WTC11 (cell line): ENCODE results near the gene SH2D3C. TPM values are rescaled to one million over a fixed set of nuclear protein-coding genes. Genes with fewer than 3 reads are reported as not detected.

Experiments
- ATAC-seq: fragments of 200-7000 bp; cut with Tn5 transposase; 2 replicates; pipeline ENCODE4 v1.10.0; 2021; ENCODE audit warnings: mild to moderate bottlenecking, moderate library complexity
- CTCF ChIA-PET: fragments of 300-600 bp; sonication (Branson Sonifier 250); formaldehyde crosslinking; loops from one replicate; lab custom pipeline; 2021; ENCODE audit warnings: antibody characterized with exemption; lab: Charles Lee
- POLR2A ChIA-PET: fragments of 350-600 bp; sonication (Branson Sonifier 250); formaldehyde crosslinking; loops from one replicate; lab custom pipeline; 2021; ENCODE audit warnings: antibody characterized with exemption; lab: Charles Lee
- DNase-seq: peaks from one replicate; pipeline ENCODE4 v3.0.0; 2021; ENCODE audit warnings: low spot score
- H3K27ac Mint-ChIP-seq: 2 replicates; pipeline ENCODE4 v1.8.0; 2021; ENCODE audit warnings: mixed read lengths
- H3K27me3 Mint-ChIP-seq: 2 replicates; pipeline ENCODE4 v1.8.0; 2021; ENCODE audit warnings: low read depth, mild to moderate bottlenecking, moderate library complexity, mixed read lengths
- H3K36me3 Mint-ChIP-seq: 2 replicates; pipeline ENCODE4 v1.8.0; 2021; ENCODE audit warnings: mixed read lengths
- H3K4me1 Mint-ChIP-seq: 2 replicates; pipeline ENCODE4 v1.8.0; 2022; ENCODE audit warnings: mixed read lengths
- H3K4me3 Mint-ChIP-seq: 2 replicates; pipeline ENCODE4 v1.8.0; 2021; ENCODE audit warnings: mild to moderate bottlenecking, moderate library complexity, mixed read lengths
- H3K9me3 Mint-ChIP-seq: 2 replicates; pipeline ENCODE4 v1.8.0; 2021; ENCODE audit warnings: mixed read lengths
- FOXP1 ChIP-seq: sonication (generic); formaldehyde crosslinking; IDR thresholded peaks from 2 replicates; pipeline ENCODE4 v1.8.0; 2022; ENCODE audit warnings: missing genetic modification reagents, mild to moderate bottlenecking, moderate library complexity, borderline replicate concordance
- IRF2 ChIP-seq: sonication (generic); formaldehyde crosslinking; IDR thresholded peaks from 2 replicates; pipeline ENCODE4 v1.8.0; 2022; ENCODE audit warnings: low read depth, missing genetic modification reagents, borderline replicate concordance
- NFYB ChIP-seq: sonication (generic); formaldehyde crosslinking; conservative IDR thresholded peaks from 2 replicates; pipeline ENCODE4 v1.8.0; 2022; ENCODE audit warnings: low read depth, missing genetic modification reagents
- NR3C1 ChIP-seq: sonication (generic); formaldehyde crosslinking; conservative IDR thresholded peaks from 2 replicates; pipeline ENCODE4 v1.8.1; 2023; ENCODE audit warnings: low read depth, mild to moderate bottlenecking, missing genetic modification reagents
- SMAD3 ChIP-seq: sonication (generic); formaldehyde crosslinking; IDR thresholded peaks from 2 replicates; pipeline ENCODE4 v1.8.0; 2022; ENCODE audit warnings: missing genetic modification reagents, mild to moderate bottlenecking, borderline replicate concordance
- TEAD4 ChIP-seq: sonication (generic); formaldehyde crosslinking; IDR thresholded peaks from 2 replicates; pipeline ENCODE4 v1.8.0; 2022; ENCODE audit warnings: mild to moderate bottlenecking, missing genetic modification reagents
- TP53 ChIP-seq: sonication (generic); formaldehyde crosslinking; IDR thresholded peaks from 2 replicates; pipeline ENCODE4 v1.8.1; 2023; ENCODE audit warnings: mild to moderate bottlenecking, missing genetic modification reagents
- ZNF396 ChIP-seq: fragments of 250-450 bp; sonication (Bioruptor Pico); IDR thresholded peaks from 2 replicates; pipeline ENCODE4 v1.8.0; 2021; ENCODE audit warnings: mild to moderate bottlenecking, moderate library complexity, borderline replicate concordance
- total RNA-seq: library from RNA; stranded (reverse); gene quantifications from 3 replicates; pipeline ENCODE4 v1.2.3, GENCODE V29; 2021
- TF ChIP-seq, protein P1 (sequence below): sonication (generic); formaldehyde crosslinking; IDR thresholded peaks from 2 replicates; pipeline ENCODE4 v1.8.0; 2022; ENCODE audit warnings: missing genetic modification reagents
- TF ChIP-seq, protein P2 (sequence below): sonication (generic); formaldehyde crosslinking; IDR thresholded peaks from 2 replicates; pipeline ENCODE4 v1.8.0; 2023; ENCODE audit warnings: missing genetic modification reagents
- TF ChIP-seq, protein P3 (sequence below): sonication (generic); formaldehyde crosslinking; IDR thresholded peaks from 2 replicates; pipeline ENCODE4 v1.8.0; 2023; ENCODE audit warnings: mild to moderate bottlenecking, missing genetic modification reagents
- TF ChIP-seq, protein P4 (sequence below): fragments of 200-600 bp; IDR thresholded peaks from 2 replicates; pipeline ENCODE4 v1.8.0; 2022; ENCODE audit warnings: antibody characterized with exemption

Gene SH2D3C
- total RNA-seq, 1 experiment from 2014 or later = 5.4 TPM

DNA sequence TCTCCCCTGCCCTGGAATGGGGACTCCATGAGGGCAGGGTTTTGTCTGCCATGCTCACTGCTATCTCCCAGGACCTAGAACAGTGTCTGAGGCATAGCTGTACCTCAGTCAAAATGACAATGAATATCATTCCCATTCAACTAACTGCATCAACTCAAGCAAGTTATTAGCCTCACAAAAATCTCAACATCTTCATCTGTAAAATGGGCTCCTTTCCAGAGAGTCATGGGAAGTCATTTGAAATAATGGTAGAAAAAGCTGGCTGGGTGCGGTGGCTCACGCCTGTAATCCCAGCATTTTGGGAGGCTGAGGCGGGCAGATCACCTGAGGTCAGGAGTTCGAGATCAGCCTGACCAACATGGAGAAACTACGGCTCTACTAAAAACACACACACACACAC is 9.4 kb downstream of the SH2D3C start:
- H3K36me3 Mint-ChIP-seq = no peaks in the 10 kb centered on the region
- no peak overlapping the region for H3K4me3 Mint-ChIP-seq
- H3K9me3 Mint-ChIP-seq = no peaks in the 10 kb centered on the region
- no peak overlapping the region for H3K27ac Mint-ChIP-seq
- no peak for DNase-seq
- TF ChIP-seq TEAD4 (CRISPR knock-in tag) (no peak), TP53 (no peak), NR3C1 (CRISPR knock-in tag) (no peak)
- peaks cover 11% of the 10 kb centered on the region for H3K27me3 Mint-ChIP-seq
- H3K4me1 Mint-ChIP-seq = peaks cover 35% of the 10 kb centered on the region
- ChIA-PET CTCF (interaction anchor here (1.2 to 3.3 kb wide), 5 partner anchors 14 to 101 kb away, joined by 3 to 54 read pairs (median 30); partner anchors contain the start of genes CDK9 and TOR2A), POLR2A (no interaction called here)
- no peak for ATAC-seq

- ATAC-seq = no peak
- ChIA-PET CTCF (interaction anchor here (1.8 to 3.3 kb wide), 3 partner anchors 13 to 34 kb away, joined by 7 to 38 read pairs (median 28); partner anchors contain the start of genes CDK9 and TOR2A), POLR2A (no interaction called here)
- no peak for DNase-seq
- no peaks in the 10 kb centered on the region for H3K9me3 Mint-ChIP-seq
- peaks cover 39% of the 10 kb centered on the region for H3K4me1 Mint-ChIP-seq
- H3K27ac Mint-ChIP-seq = no peak overlapping the region
- H3K36me3 Mint-ChIP-seq = no peaks in the 10 kb centered on the region
- peaks cover 11% of the 10 kb centered on the region for H3K27me3 Mint-ChIP-seq
- TF ChIP-seq NFYB (CRISPR knock-in tag) (no peak), ZNF396 (CRISPR knock-in tag) (no peak)
- TF ChIP-seq, all 79 proteins: peak for 0
- no peak overlapping the region for H3K4me3 Mint-ChIP-seq
These were observed 9.8 kb downstream of the SH2D3C start for GRCh38 chr9:127768698-127769097.

DNA sequence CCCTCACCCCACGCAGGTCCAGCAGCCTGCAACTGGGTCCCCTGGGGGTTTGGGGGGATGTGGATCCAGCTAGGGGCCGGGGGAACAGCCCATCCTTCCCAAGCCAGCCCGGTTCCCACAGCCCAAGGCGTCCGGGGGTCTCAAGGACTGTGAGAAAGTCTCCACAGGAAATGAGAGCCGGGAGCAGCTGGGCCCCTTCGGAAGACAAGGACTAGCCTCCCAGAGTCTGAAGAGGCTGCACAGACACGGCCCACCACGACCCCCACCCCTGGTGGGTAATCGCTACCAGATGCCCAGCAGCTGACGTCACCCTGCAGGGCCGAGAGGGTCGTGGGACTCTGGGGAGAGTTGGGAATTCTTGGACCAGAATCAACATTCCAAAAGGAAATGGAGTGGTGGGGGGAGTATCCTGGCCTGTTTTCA is 10.5 kb downstream of the SH2D3C start:
- CTCF ChIA-PET = interaction anchor here (1.2 to 1.8 kb wide), 3 partner anchors 16 to 101 kb away, joined by 3 to 7 read pairs (median 5); partner anchors contain the start of gene TOR2A

More for the DNA sequence above, 10.5 kb downstream of the SH2D3C start:
- no peaks in the 10 kb centered on the region for H3K36me3 Mint-ChIP-seq
- POLR2A ChIA-PET = interaction anchor here (0.6 kb wide), 1 partner anchor 148 kb away, joined by 5 read pairs; no protein-coding TSS in a partner anchor
- ATAC-seq = no peak
- TF ChIP-seq, protein P1, sequence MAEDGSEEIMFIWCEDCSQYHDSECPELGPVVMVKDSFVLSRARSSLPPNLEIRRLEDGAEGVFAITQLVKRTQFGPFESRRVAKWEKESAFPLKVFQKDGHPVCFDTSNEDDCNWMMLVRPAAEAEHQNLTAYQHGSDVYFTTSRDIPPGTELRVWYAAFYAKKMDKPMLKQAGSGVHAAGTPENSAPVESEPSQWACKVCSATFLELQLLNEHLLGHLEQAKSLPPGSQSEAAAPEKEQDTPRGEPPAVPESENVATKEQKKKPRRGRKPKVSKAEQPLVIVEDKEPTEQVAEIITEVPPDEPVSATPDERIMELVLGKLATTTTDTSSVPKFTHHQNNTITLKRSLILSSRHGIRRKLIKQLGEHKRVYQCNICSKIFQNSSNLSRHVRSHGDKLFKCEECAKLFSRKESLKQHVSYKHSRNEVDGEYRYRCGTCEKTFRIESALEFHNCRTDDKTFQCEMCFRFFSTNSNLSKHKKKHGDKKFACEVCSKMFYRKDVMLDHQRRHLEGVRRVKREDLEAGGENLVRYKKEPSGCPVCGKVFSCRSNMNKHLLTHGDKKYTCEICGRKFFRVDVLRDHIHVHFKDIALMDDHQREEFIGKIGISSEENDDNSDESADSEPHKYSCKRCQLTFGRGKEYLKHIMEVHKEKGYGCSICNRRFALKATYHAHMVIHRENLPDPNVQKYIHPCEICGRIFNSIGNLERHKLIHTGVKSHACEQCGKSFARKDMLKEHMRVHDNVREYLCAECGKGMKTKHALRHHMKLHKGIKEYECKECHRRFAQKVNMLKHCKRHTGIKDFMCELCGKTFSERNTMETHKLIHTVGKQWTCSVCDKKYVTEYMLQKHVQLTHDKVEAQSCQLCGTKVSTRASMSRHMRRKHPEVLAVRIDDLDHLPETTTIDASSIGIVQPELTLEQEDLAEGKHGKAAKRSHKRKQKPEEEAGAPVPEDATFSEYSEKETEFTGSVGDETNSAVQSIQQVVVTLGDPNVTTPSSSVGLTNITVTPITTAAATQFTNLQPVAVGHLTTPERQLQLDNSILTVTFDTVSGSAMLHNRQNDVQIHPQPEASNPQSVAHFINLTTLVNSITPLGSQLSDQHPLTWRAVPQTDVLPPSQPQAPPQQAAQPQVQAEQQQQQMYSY (CRISPR knock-in tag) = no peak
- TF ChIP-seq, protein P2, sequence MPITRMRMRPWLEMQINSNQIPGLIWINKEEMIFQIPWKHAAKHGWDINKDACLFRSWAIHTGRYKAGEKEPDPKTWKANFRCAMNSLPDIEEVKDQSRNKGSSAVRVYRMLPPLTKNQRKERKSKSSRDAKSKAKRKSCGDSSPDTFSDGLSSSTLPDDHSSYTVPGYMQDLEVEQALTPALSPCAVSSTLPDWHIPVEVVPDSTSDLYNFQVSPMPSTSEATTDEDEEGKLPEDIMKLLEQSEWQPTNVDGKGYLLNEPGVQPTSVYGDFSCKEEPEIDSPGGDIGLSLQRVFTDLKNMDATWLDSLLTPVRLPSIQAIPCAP = no peak
- TF ChIP-seq SMAD3 (no peak), IRF2 (no peak), FOXP1 (CRISPR knock-in tag) (no peak)
- TF ChIP-seq, protein P3, sequence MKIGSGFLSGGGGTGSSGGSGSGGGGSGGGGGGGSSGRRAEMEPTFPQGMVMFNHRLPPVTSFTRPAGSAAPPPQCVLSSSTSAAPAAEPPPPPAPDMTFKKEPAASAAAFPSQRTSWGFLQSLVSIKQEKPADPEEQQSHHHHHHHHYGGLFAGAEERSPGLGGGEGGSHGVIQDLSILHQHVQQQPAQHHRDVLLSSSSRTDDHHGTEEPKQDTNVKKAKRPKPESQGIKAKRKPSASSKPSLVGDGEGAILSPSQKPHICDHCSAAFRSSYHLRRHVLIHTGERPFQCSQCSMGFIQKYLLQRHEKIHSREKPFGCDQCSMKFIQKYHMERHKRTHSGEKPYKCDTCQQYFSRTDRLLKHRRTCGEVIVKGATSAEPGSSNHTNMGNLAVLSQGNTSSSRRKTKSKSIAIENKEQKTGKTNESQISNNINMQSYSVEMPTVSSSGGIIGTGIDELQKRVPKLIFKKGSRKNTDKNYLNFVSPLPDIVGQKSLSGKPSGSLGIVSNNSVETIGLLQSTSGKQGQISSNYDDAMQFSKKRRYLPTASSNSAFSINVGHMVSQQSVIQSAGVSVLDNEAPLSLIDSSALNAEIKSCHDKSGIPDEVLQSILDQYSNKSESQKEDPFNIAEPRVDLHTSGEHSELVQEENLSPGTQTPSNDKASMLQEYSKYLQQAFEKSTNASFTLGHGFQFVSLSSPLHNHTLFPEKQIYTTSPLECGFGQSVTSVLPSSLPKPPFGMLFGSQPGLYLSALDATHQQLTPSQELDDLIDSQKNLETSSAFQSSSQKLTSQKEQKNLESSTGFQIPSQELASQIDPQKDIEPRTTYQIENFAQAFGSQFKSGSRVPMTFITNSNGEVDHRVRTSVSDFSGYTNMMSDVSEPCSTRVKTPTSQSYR (CRISPR knock-in tag) = no peak
- TF ChIP-seq, protein P4, sequence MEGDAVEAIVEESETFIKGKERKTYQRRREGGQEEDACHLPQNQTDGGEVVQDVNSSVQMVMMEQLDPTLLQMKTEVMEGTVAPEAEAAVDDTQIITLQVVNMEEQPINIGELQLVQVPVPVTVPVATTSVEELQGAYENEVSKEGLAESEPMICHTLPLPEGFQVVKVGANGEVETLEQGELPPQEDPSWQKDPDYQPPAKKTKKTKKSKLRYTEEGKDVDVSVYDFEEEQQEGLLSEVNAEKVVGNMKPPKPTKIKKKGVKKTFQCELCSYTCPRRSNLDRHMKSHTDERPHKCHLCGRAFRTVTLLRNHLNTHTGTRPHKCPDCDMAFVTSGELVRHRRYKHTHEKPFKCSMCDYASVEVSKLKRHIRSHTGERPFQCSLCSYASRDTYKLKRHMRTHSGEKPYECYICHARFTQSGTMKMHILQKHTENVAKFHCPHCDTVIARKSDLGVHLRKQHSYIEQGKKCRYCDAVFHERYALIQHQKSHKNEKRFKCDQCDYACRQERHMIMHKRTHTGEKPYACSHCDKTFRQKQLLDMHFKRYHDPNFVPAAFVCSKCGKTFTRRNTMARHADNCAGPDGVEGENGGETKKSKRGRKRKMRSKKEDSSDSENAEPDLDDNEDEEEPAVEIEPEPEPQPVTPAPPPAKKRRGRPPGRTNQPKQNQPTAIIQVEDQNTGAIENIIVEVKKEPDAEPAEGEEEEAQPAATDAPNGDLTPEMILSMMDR = no peak
- TF ChIP-seq, all 79 proteins: peak for 0
- DNase-seq = no peak
- no peak overlapping the region for H3K27ac Mint-ChIP-seq
- peaks cover 11% of the 10 kb centered on the region for H3K27me3 Mint-ChIP-seq
- H3K4me3 Mint-ChIP-seq = no peak overlapping the region
- no peaks in the 10 kb centered on the region for H3K9me3 Mint-ChIP-seq
- peaks cover 44% of the 10 kb centered on the region for H3K4me1 Mint-ChIP-seq
